GM10266 (cell line): ENCODE results near the gene VAMP2.
A peak's percentile ranks its signal among the peaks of the same experiment; 100 is the strongest.

Experiments used
- DNase-seq: peaks from one replicate; pipeline ENCODE4 v3.0.0; 2012; ENCODE audit errors: extremely low spot score
- TF ChIP-seq, protein P1 (sequence below): IDR thresholded peaks from 2 replicates; pipeline ENCODE4 v1.5.1; 2012; ENCODE audit warnings: mild to moderate bottlenecking, low read depth; ENCODE audit not compliant: control insufficient read depth, insufficient read depth; ENCODE audit errors: missing control alignments

The VAMP2 gene

GRCh38 chr17:8138672-8139371 is 23.9 kb downstream of the VAMP2 start:
- TF ChIP-seq, protein P1, sequence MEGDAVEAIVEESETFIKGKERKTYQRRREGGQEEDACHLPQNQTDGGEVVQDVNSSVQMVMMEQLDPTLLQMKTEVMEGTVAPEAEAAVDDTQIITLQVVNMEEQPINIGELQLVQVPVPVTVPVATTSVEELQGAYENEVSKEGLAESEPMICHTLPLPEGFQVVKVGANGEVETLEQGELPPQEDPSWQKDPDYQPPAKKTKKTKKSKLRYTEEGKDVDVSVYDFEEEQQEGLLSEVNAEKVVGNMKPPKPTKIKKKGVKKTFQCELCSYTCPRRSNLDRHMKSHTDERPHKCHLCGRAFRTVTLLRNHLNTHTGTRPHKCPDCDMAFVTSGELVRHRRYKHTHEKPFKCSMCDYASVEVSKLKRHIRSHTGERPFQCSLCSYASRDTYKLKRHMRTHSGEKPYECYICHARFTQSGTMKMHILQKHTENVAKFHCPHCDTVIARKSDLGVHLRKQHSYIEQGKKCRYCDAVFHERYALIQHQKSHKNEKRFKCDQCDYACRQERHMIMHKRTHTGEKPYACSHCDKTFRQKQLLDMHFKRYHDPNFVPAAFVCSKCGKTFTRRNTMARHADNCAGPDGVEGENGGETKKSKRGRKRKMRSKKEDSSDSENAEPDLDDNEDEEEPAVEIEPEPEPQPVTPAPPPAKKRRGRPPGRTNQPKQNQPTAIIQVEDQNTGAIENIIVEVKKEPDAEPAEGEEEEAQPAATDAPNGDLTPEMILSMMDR, result peak; percentile 79

DNA sequence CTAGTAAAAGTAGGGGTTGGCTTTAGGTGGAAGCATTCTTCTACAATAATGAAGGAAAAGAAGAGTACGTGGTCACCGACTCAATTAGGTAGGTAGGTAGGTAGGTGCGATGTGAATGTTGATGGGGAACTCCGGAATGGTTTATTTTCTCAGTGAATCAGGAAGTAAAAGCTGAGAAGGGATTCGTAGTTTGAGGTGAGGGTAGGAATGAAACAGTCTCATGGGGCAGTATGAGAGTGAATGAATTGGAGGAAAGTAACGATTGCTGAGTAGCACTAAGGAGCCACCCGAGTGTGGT is 24.4 kb downstream of the VAMP2 start:
- DNase-seq, result no peak
- TF ChIP-seq, protein P1, result no peak

More at GRCh38 chr17:8138672-8139371, 23.9 kb downstream of the VAMP2 start:
- peak; percentile 90 for DNase-seq

DNA sequence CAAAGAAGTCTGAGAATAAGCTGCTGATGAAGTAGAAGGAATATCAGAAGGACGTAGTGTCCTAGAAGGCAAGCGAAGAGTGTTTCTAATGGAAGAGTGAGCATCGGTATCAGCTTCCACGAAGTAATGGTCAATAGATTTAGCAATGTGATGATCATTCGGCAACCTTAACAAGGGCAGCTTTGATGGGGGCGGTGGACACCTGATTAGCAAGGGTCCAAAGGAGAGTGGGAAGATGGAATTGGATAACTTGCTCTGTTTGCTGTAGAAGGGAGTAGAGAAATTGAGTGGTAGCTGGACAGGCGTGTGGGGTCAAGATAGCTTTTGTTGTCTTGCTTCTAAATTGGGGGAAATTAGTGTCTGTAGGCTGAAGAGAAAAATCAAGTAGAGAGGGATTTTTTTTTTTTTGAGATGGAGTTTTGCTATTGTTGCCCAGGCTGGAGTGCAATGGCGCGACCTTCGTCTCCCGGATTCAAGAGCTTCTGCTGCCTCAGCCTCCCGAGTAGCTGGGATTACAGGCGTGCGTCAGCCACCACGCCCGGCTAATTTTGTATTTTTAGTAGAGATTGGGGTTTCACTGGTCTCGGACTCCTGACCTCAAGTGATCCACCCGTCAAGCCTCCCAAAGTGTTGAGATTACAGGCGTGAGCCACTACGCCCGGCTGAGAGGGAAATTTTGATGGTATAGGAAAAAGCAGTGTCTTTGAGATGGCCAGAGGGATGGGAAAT is 24.9 kb downstream of the VAMP2 start:
- no peak for DNase-seq
- TF ChIP-seq, protein P1, result no peak

- DNase-seq, result no peak
- TF ChIP-seq, protein P1, result no peak
These were observed 28.8 kb downstream of the VAMP2 start for GRCh38 chr17:8133941-8134340.

DNA sequence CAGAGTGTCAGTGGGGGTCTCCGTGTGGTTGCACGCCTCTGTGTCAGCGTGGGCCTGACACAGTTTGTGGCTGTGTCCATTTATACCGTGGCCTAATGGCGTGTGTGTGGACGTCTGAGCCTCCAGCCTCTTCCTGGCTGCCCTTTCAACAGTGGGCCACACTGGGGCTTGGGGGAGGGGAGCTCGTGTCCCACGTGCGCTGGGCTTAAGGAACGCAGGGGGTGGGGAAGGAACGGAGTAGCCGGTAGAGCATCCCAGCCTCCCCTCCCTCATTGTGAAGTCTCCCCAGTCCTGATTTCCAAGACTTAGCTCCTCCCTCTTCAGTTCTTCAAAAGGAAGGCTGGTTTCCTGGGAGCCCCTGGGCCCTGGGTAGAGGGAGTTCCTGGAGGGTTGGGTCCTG is 29.3 kb downstream of the VAMP2 start:
- no peak for DNase-seq
- TF ChIP-seq, protein P1, result no peak

GRCh38 chr17:8131844-8132441 is 30.8 kb downstream of the VAMP2 start:
- no peak for DNase-seq

More at GRCh38 chr17:8131844-8132441, 30.8 kb downstream of the VAMP2 start:
- TF ChIP-seq, protein P1, result no peak
